Measurements from ENCODE around the gene SEPSECS. TPM values are rescaled to one million over a fixed set of nuclear protein-coding genes. Genes with fewer than 3 reads are reported as not detected.

Gene SEPSECS
- total and polyA plus RNA-seq, 2 donors (not counting 3 experiments of a cell fraction or from before 2014, with no cell fraction given), result 2.8 to 8.3 TPM

GRCh38 chr4:25162566-25162965 is 2.3 kb upstream of the SEPSECS start:
- Histone ChIP-seq H3K36me3 (ENCODE audit: control insufficient read depth in 2 of 2, extremely low read depth in 1 of 2, insufficient read depth in 2 of 2, low read length in 2 of 2) (no peaks in the 10 kb centered on the region), H4K20me1 (replicated peaks; ENCODE audit: control insufficient read depth, extremely low read depth, insufficient read depth, low read length) (no peaks in the 10 kb centered on the region), H2AFZ (ENCODE audit: low read depth, low read length) (no peak overlapping the region), H3K9ac (replicated peaks; ENCODE audit: extremely low read depth, insufficient read depth, low read length) (no peak overlapping the region), H3K4me2 (ENCODE audit: insufficient read depth, low read length) (no peak overlapping the region), H3K27ac (ENCODE audit: insufficient read depth, low read depth, low read length) (no peak overlapping the region), H3K27me3 (ENCODE audit: control insufficient read depth in 2 of 2, insufficient read depth in 2 of 2, low read length in 2 of 2) (no peaks in the 10 kb centered on the region), H3K4me3 (replicated peaks in 1 of 3; ENCODE audit: insufficient read depth in 1 of 3, low read depth in 1 of 3, low read length in 3 of 3) (no peak overlapping the region), H3K4me1 (ENCODE audit: control insufficient read depth, extremely low read depth, insufficient read depth, low read length) (peaks cover 7% of the 10 kb centered on the region), H3K9me3 (replicated peaks; ENCODE audit: control insufficient read depth, insufficient read depth, low read length) (no peaks in the 10 kb centered on the region), H3K9me1 (replicated peaks; ENCODE audit: control insufficient read depth, extremely low read depth, insufficient read depth, low read length) (no peaks in the 10 kb centered on the region), H3K79me2 (ENCODE audit: control insufficient read depth, insufficient read depth, low read length) (no peaks in the 10 kb centered on the region)
- DNase-seq (ENCODE audit: low read depth, low spot score), result no peak
- FAIRE-seq, result no peak
- CTCF ChIA-PET, result interaction anchor here (1.5 to 2.8 kb wide), 3 partner anchors 10 to 204 kb away, joined by 3 to 16 read pairs (median 11); partner anchors contain the start of gene PI4K2B
- POLR2A ChIA-PET, result no interaction called here
- dilution Hi-C loops (cut with MboI; ENCODE audit: extremely low pct_ligation_motif_present, low sequenced_read_pairs) (no loop called here), intact Hi-C loops (cut with micrococcal nuclease) (loop anchor here (5.0 kb wide), 2 partner anchors 205 to 580 kb away; partner anchors contain the start of gene DHX15)
- TF ChIP-seq CTCF (IDR thresholded peaks at IDR 0.05; ENCODE audit: extremely low read depth in 1 of 2, insufficient read depth in 1 of 2, low read depth in 1 of 2, low read length in 2 of 2) (no peak), POLR2A (IDR thresholded peaks at IDR 0.05; ENCODE audit: low read depth, low read length) (no peak), POLR2AphosphoS5 (IDR thresholded peaks at IDR 0.05; ENCODE audit: insufficient read depth, low read depth, low read length) (no peak), MAX (IDR thresholded peaks at IDR 0.05; ENCODE audit: insufficient read depth, insufficient read length) (no peak), MYC (IDR thresholded peaks at IDR 0.05; ENCODE audit: low read depth, low read length) (no peak), GATA2 (IDR thresholded peaks at IDR 0.05; ENCODE audit: insufficient read depth, insufficient read length, low read depth, low read length) (no peak)
- no TSS peak for BruUV-seq (replicated peaks)
